Mucosa of rectum (tissue), 2 donors: ENCODE data around the gene ST14.

Experiments used
- H3K27ac ChIP-seq, 2 donors: one replicate each; pipeline ENCODE4 v1.7.0; 2013; ENCODE audit warnings: inconsistent platforms in 2 of 2, low read depth in 2 of 2, low read length in 2 of 2
- H3K27me3 ChIP-seq, 2 donors: one replicate each; pipeline ENCODE4 v1.7.0; 2013; ENCODE audit warnings: low read length in 2 of 2; ENCODE audit not compliant: control insufficient read depth in 2 of 2, insufficient read depth in 2 of 2
- H3K36me3 ChIP-seq, 2 donors: one replicate each; pipeline ENCODE4 v1.7.0; 2013; ENCODE audit warnings: low read length in 2 of 2; ENCODE audit not compliant: control insufficient read depth in 2 of 2, insufficient read depth in 2 of 2
- H3K4me1 ChIP-seq, 2 donors: one replicate each; pipeline ENCODE4 v1.7.0; 2013; ENCODE audit warnings: low read length in 2 of 2, mild to moderate bottlenecking in 1 of 2; ENCODE audit not compliant: control insufficient read depth in 2 of 2, insufficient read depth in 2 of 2
- H3K4me3 ChIP-seq, 2 donors: one replicate each; pipeline ENCODE4 v1.7.0; 2013; ENCODE audit warnings: low read length in 2 of 2
- H3K9ac ChIP-seq, 2 donors: one replicate each; pipeline ENCODE4 v1.7.0; 2013; ENCODE audit warnings: low read length in 2 of 2, low read depth in 1 of 2, mild to moderate bottlenecking in 1 of 2
- H3K9me3 ChIP-seq, 2 donors: one replicate each; pipeline ENCODE4 v1.7.0; 2013; ENCODE audit warnings: low read length in 2 of 2; ENCODE audit not compliant: control insufficient read depth in 2 of 2
- donor health status: healthy.
- donor health status: Normal muscosa, but diverticular disease.

Gene ST14

DNA sequence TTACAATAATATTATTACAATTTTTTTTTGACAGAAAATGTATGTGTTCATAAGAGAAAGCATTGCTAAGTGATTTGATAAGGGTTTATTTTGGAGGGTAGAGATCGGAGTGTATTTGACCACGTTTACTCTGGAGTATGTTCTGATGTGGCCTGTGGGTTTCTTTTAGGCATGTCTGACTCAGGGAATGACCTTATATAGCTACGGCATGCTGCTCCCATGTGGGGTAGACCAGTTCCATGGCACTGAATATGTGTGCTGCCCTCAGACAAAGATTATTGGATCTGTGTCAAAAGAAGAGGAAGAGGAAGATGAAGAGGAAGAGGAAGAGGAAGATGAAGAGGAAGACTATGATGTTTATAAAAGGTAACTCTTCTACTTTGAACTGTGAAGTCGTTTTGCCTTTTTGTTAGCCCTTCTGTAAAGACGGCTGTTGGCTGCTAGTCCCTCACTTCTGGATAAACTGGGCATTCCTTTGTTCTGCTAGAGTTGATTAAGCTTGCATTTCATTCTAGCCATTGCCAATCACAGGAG is 38.1 kb upstream of the ST14 start:
- Histone ChIP-seq H3K27me3 (no peaks in the 10 kb centered on the region), H3K4me1 (peaks cover 0 to 3% of the 10 kb centered on the region in 2 donors), H3K27ac (no peak overlapping the region), H3K4me3 (no peak overlapping the region), H3K9ac (no peak overlapping the region), H3K9me3 (no peaks in the 10 kb centered on the region), H3K36me3 (peaks cover 37 to 41% of the 10 kb centered on the region in 2 donors)

GRCh38 chr11:130122141-130122575 is 37.4 kb upstream of the ST14 start:
- Histone ChIP-seq H3K4me1 (peaks cover 0 to 3% of the 10 kb centered on the region in 2 donors), H3K9me3 (no peaks in the 10 kb centered on the region), H3K4me3 (no peak overlapping the region), H3K27ac (no peak overlapping the region), H3K27me3 (no peaks in the 10 kb centered on the region), H3K36me3 (peaks cover 41 to 44% of the 10 kb centered on the region in 2 donors), H3K9ac (no peak overlapping the region)

DNA sequence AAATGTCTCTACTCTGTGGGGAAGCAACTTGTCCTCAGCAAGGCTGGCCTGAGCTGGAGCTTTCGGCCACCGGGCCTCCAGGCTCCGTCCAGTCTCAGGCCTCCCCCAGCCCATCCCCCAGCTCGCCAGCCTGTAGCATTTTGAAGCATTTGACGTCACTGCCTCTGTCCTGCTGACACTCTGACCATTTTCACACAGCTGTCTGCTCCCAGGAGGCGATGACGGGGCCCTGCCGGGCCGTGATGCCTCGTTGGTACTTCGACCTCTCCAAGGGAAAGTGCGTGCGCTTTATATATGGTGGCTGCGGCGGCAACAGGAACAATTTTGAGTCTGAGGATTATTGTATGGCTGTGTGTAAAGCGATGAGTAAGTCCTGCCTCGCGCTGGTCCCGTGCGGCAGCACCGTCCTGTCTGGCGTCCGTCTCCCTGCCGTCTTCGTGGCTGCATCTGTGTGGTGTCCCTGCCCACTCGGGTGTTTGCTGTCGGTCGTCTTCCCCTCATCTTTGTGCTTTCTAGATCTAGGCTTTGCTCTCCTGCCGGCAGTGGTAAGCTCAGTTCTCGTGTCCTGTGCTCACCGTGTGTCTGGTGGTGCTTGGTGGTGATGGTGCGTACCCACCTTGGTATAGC is 36.1 kb upstream of the ST14 start:
- Histone ChIP-seq H3K36me3 (peaks cover 53 to 55% of the 10 kb centered on the region in 2 donors), H3K4me3 (no peak overlapping the region), H3K9ac (no peak overlapping the region), H3K27me3 (no peaks in the 10 kb centered on the region), H3K4me1 (peaks cover 0 to 3% of the 10 kb centered on the region in 2 donors), H3K27ac (peak overlapping the region in 1 of 2 donors; percentile 14), H3K9me3 (no peaks in the 10 kb centered on the region)

DNA sequence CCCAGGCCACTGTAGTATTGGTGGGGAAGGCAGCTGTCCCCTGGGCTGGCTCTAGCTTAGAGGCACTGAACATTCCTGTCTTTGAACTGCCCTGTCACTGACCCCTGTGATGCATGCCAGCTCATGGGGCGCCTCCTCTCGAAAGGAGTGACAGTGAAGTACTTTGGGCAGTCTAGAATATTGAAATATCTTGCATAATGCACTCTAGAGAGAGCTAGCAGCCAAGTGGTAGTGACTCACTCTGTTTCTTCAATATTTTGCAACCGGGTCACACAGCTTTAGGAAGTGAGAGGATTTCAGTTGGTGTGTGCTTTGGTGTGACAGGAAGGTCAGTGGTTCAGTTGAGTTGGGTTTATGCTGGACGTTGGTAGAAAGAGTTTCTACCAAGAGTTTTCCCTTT is 35.5 kb upstream of the ST14 start:
- peaks cover 56 to 57% of the 10 kb centered on the region in 2 donors for H3K36me3 ChIP-seq
- peaks cover 0 to 3% of the 10 kb centered on the region in 2 donors for H3K4me1 ChIP-seq
- H3K4me3 ChIP-seq, result no peak overlapping the region
- H3K9me3 ChIP-seq, result no peaks in the 10 kb centered on the region
- H3K9ac ChIP-seq, result no peak overlapping the region
- H3K27ac ChIP-seq, result peak overlapping the region in 1 of 2 donors; percentile 14
- no peaks in the 10 kb centered on the region for H3K27me3 ChIP-seq

DNA sequence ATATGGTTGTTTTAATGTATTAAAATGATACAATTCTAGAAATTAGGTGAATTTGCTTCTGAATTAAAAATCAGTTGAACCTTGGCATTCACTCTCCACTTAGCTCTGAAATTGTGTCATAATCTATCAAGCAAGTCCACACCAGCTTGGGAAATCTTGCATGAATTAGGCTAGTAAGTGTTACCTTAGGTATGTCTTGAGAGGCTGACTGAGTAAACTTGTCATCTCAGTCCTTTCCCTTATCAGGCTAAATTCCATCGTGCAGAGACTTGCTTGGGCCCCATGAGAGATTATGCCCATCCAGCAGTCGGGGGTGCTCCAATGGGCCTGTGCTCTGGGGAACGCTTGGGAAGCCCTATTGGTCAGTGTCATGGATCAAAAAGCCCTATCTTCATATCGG is 33.9 kb upstream of the ST14 start:
- Histone ChIP-seq H3K36me3 (peaks cover 66 to 70% of the 10 kb centered on the region in 2 donors), H3K4me1 (peaks cover 0 to 3% of the 10 kb centered on the region in 2 donors)

GRCh38 chr11:130126516-130126915 is 33.1 kb upstream of the ST14 start:
- no peaks in the 10 kb centered on the region for H3K9me3 ChIP-seq
- peaks cover 0 to 3% of the 10 kb centered on the region in 2 donors for H3K4me1 ChIP-seq
- no peaks in the 10 kb centered on the region for H3K27me3 ChIP-seq

More for the DNA sequence above, 33.9 kb upstream of the ST14 start:
- Histone ChIP-seq H3K9me3 (no peaks in the 10 kb centered on the region), H3K9ac (no peak overlapping the region), H3K27me3 (no peaks in the 10 kb centered on the region), H3K4me3 (no peak overlapping the region), H3K27ac (no peak overlapping the region)

GRCh38 chr11:130127509-130127908 is 32.1 kb upstream of the ST14 start:
- H3K9ac ChIP-seq, result no peak overlapping the region
- H3K4me3 ChIP-seq, result no peak overlapping the region
- H3K9me3 ChIP-seq, result no peaks in the 10 kb centered on the region
- H3K36me3 ChIP-seq, result peaks cover 67 to 70% of the 10 kb centered on the region in 2 donors
- peaks cover 0 to 3% of the 10 kb centered on the region in 2 donors for H3K4me1 ChIP-seq
- no peaks in the 10 kb centered on the region for H3K27me3 ChIP-seq
- H3K27ac ChIP-seq, result no peak overlapping the region

More at GRCh38 chr11:130126516-130126915, 33.1 kb upstream of the ST14 start:
- Histone ChIP-seq H3K27ac (no peak overlapping the region), H3K36me3 (peaks cover 68 to 71% of the 10 kb centered on the region in 2 donors), H3K9ac (no peak overlapping the region), H3K4me3 (no peak overlapping the region)

GRCh38 chr11:130128626-130129025 is 31.0 kb upstream of the ST14 start:
- Histone ChIP-seq H3K27ac (no peak overlapping the region), H3K36me3 (peaks cover 62 to 63% of the 10 kb centered on the region in 2 donors)

DNA sequence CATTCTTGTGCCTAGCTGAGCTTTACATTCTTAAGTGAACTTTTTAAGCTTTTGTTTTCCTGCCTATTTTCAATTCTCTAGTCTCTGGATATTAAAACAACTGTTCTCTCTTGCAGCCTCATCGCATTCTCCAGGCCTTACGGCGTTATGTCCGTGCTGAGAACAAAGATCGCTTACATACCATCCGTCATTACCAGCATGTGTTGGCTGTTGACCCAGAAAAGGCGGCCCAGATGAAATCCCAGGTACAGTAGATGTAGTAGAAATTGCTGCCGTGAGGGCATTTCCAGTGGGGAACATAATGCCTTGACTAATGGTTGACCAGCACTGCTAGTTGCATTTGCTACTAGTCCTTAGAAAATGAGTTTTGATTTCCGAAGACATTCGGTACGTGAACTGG is 29.7 kb upstream of the ST14 start:
- Histone ChIP-seq H3K4me3 (no peak overlapping the region), H3K9ac (no peak overlapping the region), H3K27me3 (no peaks in the 10 kb centered on the region), H3K9me3 (no peaks in the 10 kb centered on the region), H3K36me3 (peaks cover 67 to 69% of the 10 kb centered on the region in 2 donors), H3K4me1 (no peaks in the 10 kb centered on the region), H3K27ac (no peak overlapping the region)

More at GRCh38 chr11:130128626-130129025, 31.0 kb upstream of the ST14 start:
- H3K27me3 ChIP-seq, result no peaks in the 10 kb centered on the region
- no peak overlapping the region for H3K4me3 ChIP-seq
- H3K9ac ChIP-seq, result no peak overlapping the region
- H3K9me3 ChIP-seq, result no peaks in the 10 kb centered on the region
- H3K4me1 ChIP-seq, result peaks cover 0 to 3% of the 10 kb centered on the region in 2 donors

DNA sequence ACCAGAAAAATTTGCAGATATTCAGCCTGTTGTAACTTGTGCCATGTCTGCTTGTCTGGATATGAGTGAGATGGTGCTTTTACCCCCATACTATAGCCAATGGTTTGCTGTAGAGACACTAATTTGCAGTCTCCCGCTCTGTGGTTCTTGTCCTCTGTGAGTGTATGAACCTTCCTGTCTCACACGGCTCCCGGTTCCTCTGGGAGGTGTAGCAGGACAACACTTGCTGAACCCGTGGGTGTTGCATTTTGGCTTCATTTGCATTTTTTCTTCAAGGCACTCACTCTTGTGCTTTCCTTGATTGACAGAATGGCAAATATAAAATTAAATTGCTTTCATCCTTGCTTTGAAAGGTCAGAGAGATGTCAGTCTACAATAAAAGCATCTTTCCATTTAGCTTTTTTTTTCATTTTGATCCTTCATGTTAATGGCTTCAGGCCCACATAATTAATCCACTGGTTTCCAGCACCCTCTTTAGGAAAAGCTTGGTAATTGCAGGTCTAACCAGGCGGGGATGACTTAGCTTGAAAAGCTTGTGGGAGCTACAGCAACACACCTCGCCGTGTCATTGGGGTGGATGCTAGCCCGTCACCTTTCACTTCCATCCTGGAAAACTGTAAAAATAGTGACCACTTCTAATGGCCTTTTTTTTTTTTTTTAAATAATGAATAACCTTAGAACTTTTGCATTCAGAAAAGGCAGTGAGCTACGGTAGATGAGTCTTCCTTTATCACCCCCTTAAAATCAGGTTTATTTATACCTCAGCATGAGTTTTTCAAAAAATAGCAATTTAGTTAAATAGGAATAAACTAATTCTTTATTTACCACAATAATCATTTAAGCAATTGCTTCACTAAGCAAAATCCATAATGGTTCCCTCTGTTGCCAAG is 27.4 kb upstream of the ST14 start:
- Histone ChIP-seq H3K36me3 (peaks cover 65 to 74% of the 10 kb centered on the region in 2 donors), H3K27ac (no peak overlapping the region), H3K27me3 (no peaks in the 10 kb centered on the region), H3K4me1 (no peaks in the 10 kb centered on the region), H3K4me3 (no peak overlapping the region), H3K9ac (no peak overlapping the region), H3K9me3 (no peaks in the 10 kb centered on the region)
